ENCODE results near the gene PSMB9.

PSMB9 gene

GRCh38 chr6:32845384-32845884 lies 8.6 kb upstream of the PSMB9 start:
- H3K4me3 ChIP-seq (ENCODE audit: insufficient read length, low read depth): no peak overlapping the region
- TF ChIP-seq SUZ12 (IDR thresholded peaks at IDR 0.05; ENCODE audit: extremely low read depth, insufficient read depth, insufficient read length) (no peak), ZNF274 (IDR thresholded peaks at IDR 0.05; ENCODE audit: low read depth, low read length) (no peak), YY1 (IDR thresholded peaks at IDR 0.05; ENCODE audit: insufficient read depth, insufficient read length) (no peak)
- H3K27me3 ChIP-seq (ENCODE audit: insufficient read depth, insufficient read length): peaks cover 74% of the 10 kb centered on the region
- peaks cover 2% of the 10 kb centered on the region for H3K4me1 ChIP-seq (ENCODE audit: insufficient read depth, insufficient read length)
- DNase-seq (ENCODE audit: low read depth, low spot score): no peak
- no peaks in the 10 kb centered on the region; the same call in 1 of the 2 replicates for H3K9me3 ChIP-seq (ENCODE audit: insufficient read depth, low read length)
- H3K9ac ChIP-seq (ENCODE audit: insufficient read length, low read depth): no peak overlapping the region
- no peaks in the 10 kb centered on the region for H3K36me3 ChIP-seq (ENCODE audit: insufficient read depth, insufficient read length, low read length)

GRCh38 chr6:32847004-32847403 lies 7.0 kb upstream of the PSMB9 start:
- peaks cover 76% of the 10 kb centered on the region for H3K27me3 ChIP-seq (ENCODE audit: insufficient read depth, insufficient read length)
- H3K4me3 ChIP-seq (ENCODE audit: insufficient read length, low read depth): no peak overlapping the region
- no peak for DNase-seq (ENCODE audit: low read depth, low spot score)
- H3K36me3 ChIP-seq (ENCODE audit: insufficient read depth, insufficient read length, low read length): no peaks in the 10 kb centered on the region
- no peak overlapping the region for H3K9ac ChIP-seq (ENCODE audit: insufficient read length, low read depth)
- TF ChIP-seq ZNF274 (IDR thresholded peaks at IDR 0.05; ENCODE audit: low read depth, low read length): no peak
- TF ChIP-seq SUZ12 (IDR thresholded peaks at IDR 0.05; ENCODE audit: extremely low read depth, insufficient read depth, insufficient read length): no peak
- TF ChIP-seq YY1 (IDR thresholded peaks at IDR 0.05; ENCODE audit: insufficient read depth, insufficient read length): no peak
- H3K9me3 ChIP-seq (ENCODE audit: insufficient read depth, low read length): no peaks in the 10 kb centered on the region; the same call in 1 of the 2 replicates
- peaks cover 2% of the 10 kb centered on the region for H3K4me1 ChIP-seq (ENCODE audit: insufficient read depth, insufficient read length)

- peaks cover 76% of the 10 kb centered on the region for H3K27me3 ChIP-seq (ENCODE audit: insufficient read depth, insufficient read length)
- no peaks in the 10 kb centered on the region for H3K36me3 ChIP-seq (ENCODE audit: insufficient read depth, insufficient read length, low read length)
- H3K4me3 ChIP-seq (ENCODE audit: insufficient read length, low read depth): no peak overlapping the region
- no peak overlapping the region for H3K9ac ChIP-seq (ENCODE audit: insufficient read length, low read depth)
- no peaks in the 10 kb centered on the region for H3K9me3 ChIP-seq (ENCODE audit: insufficient read depth, low read length)
- TF ChIP-seq ZNF274 (IDR thresholded peaks at IDR 0.05; ENCODE audit: low read depth, low read length) (no peak), SUZ12 (IDR thresholded peaks at IDR 0.05; ENCODE audit: extremely low read depth, insufficient read depth, insufficient read length) (no peak), YY1 (IDR thresholded peaks at IDR 0.05; ENCODE audit: insufficient read depth, insufficient read length) (no peak)
- peaks cover 2% of the 10 kb centered on the region for H3K4me1 ChIP-seq (ENCODE audit: insufficient read depth, insufficient read length)
- no peak for DNase-seq (ENCODE audit: low read depth, low spot score)
Measured at GRCh38 chr6:32847795-32848194, 6.2 kb upstream of the PSMB9 start.

GRCh38 chr6:32849126-32849525 lies 4.9 kb upstream of the PSMB9 start:
- Histone ChIP-seq H3K27me3 (ENCODE audit: insufficient read depth, insufficient read length) (peaks cover 73% of the 10 kb centered on the region), H3K9me3 (ENCODE audit: insufficient read depth, low read length) (no peaks in the 10 kb centered on the region), H3K4me3 (ENCODE audit: insufficient read length, low read depth) (no peak overlapping the region), H3K4me1 (ENCODE audit: insufficient read depth, insufficient read length) (peaks cover 2% of the 10 kb centered on the region), H3K36me3 (ENCODE audit: insufficient read depth, insufficient read length, low read length) (no peaks in the 10 kb centered on the region), H3K9ac (ENCODE audit: insufficient read length, low read depth) (no peak overlapping the region)
- TF ChIP-seq YY1 (IDR thresholded peaks at IDR 0.05; ENCODE audit: insufficient read depth, insufficient read length) (no peak), ZNF274 (IDR thresholded peaks at IDR 0.05; ENCODE audit: low read depth, low read length) (no peak), SUZ12 (IDR thresholded peaks at IDR 0.05; ENCODE audit: extremely low read depth, insufficient read depth, insufficient read length) (no peak)
- DNase-seq (ENCODE audit: low read depth, low spot score): no peak

- TF ChIP-seq ZNF274 (IDR thresholded peaks at IDR 0.05; ENCODE audit: low read depth, low read length) (no peak), YY1 (IDR thresholded peaks at IDR 0.05; ENCODE audit: insufficient read depth, insufficient read length) (no peak), SUZ12 (IDR thresholded peaks at IDR 0.05; ENCODE audit: extremely low read depth, insufficient read depth, insufficient read length) (no peak)
- H3K27me3 ChIP-seq (ENCODE audit: insufficient read depth, insufficient read length): peaks cover 75% of the 10 kb centered on the region
- H3K36me3 ChIP-seq (ENCODE audit: insufficient read depth, insufficient read length, low read length): no peaks in the 10 kb centered on the region
- no peak overlapping the region for H3K4me3 ChIP-seq (ENCODE audit: insufficient read length, low read depth)
- no peak overlapping the region for H3K9ac ChIP-seq (ENCODE audit: insufficient read length, low read depth)
- no peaks in the 10 kb centered on the region for H3K9me3 ChIP-seq (ENCODE audit: insufficient read depth, low read length)
- DNase-seq (ENCODE audit: low read depth, low spot score): no peak
- H3K4me1 ChIP-seq (ENCODE audit: insufficient read depth, insufficient read length): no peaks in the 10 kb centered on the region
Measured at GRCh38 chr6:32851025-32851424, 3.0 kb upstream of the PSMB9 start.

- no peaks in the 10 kb centered on the region for H3K4me1 ChIP-seq (ENCODE audit: insufficient read depth, insufficient read length)
- H3K9ac ChIP-seq (ENCODE audit: insufficient read length, low read depth): no peak overlapping the region
- DNase-seq (ENCODE audit: low read depth, low spot score): no peak
- H3K36me3 ChIP-seq (ENCODE audit: insufficient read depth, insufficient read length, low read length): no peaks in the 10 kb centered on the region
- H3K4me3 ChIP-seq (ENCODE audit: insufficient read length, low read depth): peak overlapping the region; percentile 61
- H3K27me3 ChIP-seq (ENCODE audit: insufficient read depth, insufficient read length): peaks cover 75% of the 10 kb centered on the region
- H3K9me3 ChIP-seq (ENCODE audit: insufficient read depth, low read length): no peaks in the 10 kb centered on the region
- TF ChIP-seq ZNF274 (IDR thresholded peaks at IDR 0.05; ENCODE audit: low read depth, low read length) (no peak), YY1 (IDR thresholded peaks at IDR 0.05; ENCODE audit: insufficient read depth, insufficient read length) (no peak)
Measured at GRCh38 chr6:32852018-32852843, 1.8 kb upstream of the PSMB9 start.

- peak overlapping the region; percentile 76 for H3K9ac ChIP-seq (ENCODE audit: insufficient read length, low read depth)
Measured at GRCh38 chr6:32852844-32853540, 1.0 kb upstream of the PSMB9 start.

More at GRCh38 chr6:32852844-32853540, 1.0 kb upstream of the PSMB9 start:
- no peaks in the 10 kb centered on the region for H3K9me3 ChIP-seq (ENCODE audit: insufficient read depth, low read length)
- peaks cover 79% of the 10 kb centered on the region for H3K27me3 ChIP-seq (ENCODE audit: insufficient read depth, insufficient read length)
- no peaks in the 10 kb centered on the region for H3K4me1 ChIP-seq (ENCODE audit: insufficient read depth, insufficient read length)
- H3K4me3 ChIP-seq (ENCODE audit: insufficient read length, low read depth): peak overlapping the region; percentile 61
- H3K36me3 ChIP-seq (ENCODE audit: insufficient read depth, insufficient read length, low read length): no peaks in the 10 kb centered on the region
- no peak for DNase-seq (ENCODE audit: low read depth, low spot score)
- no peak for TF ChIP-seq SUZ12 (IDR thresholded peaks at IDR 0.05; ENCODE audit: extremely low read depth, insufficient read depth, insufficient read length)
- no peak for TF ChIP-seq YY1 (IDR thresholded peaks at IDR 0.05; ENCODE audit: insufficient read depth, insufficient read length)
- no peak for TF ChIP-seq ZNF274 (IDR thresholded peaks at IDR 0.05; ENCODE audit: low read depth, low read length)
